HG03432 (cell line): ENCODE results near the gene CCDC40.
"Not testable (repeated sequence)": the region's sequence is repeated elsewhere in the genome, so short reads cannot be mapped to it uniquely, and the experiment has no call there.

Experiments used
- ATAC-seq: cut with Tn5 transposase; IDR thresholded peaks from one replicate; pipeline ENCODE4 v1.9.1; 2021; ENCODE audit warnings: mild to moderate bottlenecking, moderate library complexity; ENCODE audit not compliant: unreplicated experiment

CCDC40 gene

GRCh38 chr17:80036715-80037477 lies 454 bp downstream of the CCDC40 start:
- no peak for ATAC-seq

DNA sequence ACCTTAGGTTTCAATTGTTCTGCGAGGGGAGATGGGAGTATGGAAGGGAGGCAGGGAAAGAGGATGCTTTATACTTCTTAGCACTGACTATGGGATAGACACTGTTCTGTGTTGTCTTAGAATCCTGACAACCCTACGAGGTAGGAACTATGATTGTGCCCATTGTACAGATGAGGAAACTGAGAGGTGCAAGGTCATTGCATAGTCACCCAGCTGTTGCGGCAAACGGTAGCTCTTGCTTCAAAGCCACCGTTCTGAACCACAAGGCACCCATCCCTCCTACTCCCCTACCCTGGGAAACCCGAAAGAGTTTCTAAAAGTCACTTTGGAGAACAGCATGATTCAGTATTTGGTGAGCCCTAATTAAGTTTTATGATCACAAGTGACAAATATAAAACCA lies 7.5 kb downstream of the CCDC40 start:
- ATAC-seq, result no peak

GRCh38 chr17:80045703-80046102 lies 9.3 kb downstream of the CCDC40 start:
- ATAC-seq, result no peak

GRCh38 chr17:80046709-80047108 lies 10.3 kb downstream of the CCDC40 start:
- ATAC-seq, result not testable (repeated sequence)

DNA sequence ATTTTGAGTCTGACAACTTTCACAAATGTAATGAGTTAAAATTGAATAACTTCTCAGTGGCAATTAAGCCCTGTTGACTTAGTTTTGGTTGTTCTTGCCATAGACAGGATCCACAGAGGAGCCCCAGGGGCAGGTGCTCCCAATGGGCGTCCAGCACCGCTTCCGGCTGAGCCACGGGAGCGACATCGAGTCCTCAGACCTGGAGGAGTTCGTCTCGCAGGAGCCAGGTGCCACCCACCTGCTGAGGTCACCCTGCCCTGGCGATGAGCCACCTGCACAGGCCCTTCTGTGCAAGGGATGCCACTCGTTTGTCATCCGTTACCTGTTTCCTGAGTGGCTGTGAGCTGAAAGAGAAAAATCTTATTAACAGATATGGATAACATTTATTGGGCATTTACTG lies 10.7 kb downstream of the CCDC40 start:
- no peak for ATAC-seq

DNA sequence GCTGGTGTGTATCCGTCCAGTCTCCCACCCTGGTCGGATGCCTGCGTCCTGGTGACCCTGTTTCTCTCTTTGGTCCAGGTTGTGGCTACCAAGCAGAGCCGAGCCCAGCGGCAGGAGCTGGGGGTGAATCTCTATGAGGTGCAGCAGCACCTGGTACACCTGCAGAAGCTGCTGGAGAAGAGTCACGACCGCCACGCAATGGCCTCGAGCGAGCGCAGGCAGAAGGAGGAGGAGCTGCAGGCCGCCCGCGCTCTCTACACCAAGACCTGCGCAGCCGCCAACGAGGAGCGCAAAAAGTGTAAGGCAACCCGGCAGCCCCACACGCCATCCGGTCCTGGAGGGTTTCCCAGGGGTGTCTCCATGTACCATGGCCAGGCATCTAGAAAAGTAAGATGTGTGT lies 13.5 kb downstream of the CCDC40 start:
- no peak for ATAC-seq

DNA sequence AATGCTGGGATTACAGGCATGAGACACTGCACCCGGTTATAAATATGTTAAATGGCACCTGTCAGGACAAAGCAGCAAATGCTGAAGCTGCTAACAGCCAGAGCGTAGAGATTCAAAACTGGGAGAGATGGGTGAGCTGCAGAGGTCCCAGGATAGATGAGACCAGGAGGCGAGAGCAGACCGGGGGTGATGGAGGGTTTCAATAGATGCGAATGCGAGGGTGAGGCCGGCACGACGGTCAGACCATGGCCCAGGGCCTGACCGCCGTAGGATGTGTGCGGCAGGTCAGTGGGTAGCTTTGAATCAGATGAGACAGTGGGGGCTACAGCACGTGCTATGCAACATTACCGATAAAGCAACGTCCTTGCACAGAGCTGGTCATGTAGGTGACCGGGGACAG lies 14.3 kb downstream of the CCDC40 start:
- no peak for ATAC-seq

DNA sequence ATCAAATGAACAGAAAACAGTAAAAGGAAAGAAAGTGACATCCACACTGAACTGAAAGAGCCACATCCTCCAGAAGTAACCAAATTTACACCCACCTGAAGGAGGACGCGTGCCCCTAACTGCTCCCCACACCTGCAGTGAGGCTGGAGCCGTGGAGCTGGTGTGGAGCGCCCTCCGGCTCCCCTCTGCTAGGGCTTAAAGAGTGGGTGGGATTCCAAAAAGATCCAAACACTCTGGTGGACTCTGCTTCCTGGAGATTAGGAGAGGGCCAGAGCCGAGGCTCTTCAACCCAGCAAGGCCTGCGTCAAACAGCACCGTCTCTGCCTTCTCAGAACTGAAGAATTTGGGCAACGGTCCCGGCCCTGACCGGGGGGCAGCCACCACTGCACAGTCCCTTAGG lies 15.2 kb downstream of the CCDC40 start:
- no peak for ATAC-seq

DNA sequence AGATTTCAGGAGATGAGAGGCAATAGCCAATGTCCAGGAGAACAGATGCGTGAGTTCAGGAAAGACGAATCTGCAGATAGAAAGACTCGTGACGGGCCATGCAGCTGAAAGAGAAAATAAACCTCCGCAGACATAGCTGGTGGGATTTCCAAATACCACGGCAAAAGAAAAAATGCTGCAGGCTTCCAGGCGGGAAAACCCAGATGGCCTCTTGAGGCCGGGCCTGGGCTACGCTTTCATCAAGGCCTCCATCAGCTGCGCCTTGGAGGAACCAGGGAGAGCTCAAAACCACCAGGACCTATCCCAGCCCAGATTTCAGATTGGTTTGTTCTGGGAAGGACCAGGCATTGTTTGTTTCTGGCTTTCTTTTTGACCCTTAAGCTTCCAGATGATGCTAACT lies 16.7 kb downstream of the CCDC40 start:
- no peak for ATAC-seq

DNA sequence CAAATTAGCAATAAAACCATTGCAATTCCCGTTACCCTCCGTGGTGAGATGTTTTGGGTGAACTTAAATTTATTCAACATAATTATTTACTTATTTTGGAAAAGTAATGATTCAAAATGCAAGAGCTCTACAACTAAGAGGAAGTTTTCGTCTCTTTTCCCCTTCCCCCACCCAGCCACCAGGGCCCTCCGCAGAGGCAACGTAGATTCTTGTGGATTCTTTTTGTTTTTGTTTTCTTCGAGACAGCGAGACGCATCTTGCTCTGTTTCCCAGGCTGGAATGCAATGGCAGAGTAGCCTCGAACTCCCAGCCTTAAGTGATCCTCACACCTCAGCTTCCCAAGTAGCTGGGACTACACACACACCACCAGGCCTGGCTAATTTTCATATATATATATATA lies 19.2 kb downstream of the CCDC40 start:
- ATAC-seq, result no peak

GRCh38 chr17:80058311-80058955 lies 22.0 kb downstream of the CCDC40 start:
- no peak for ATAC-seq

DNA sequence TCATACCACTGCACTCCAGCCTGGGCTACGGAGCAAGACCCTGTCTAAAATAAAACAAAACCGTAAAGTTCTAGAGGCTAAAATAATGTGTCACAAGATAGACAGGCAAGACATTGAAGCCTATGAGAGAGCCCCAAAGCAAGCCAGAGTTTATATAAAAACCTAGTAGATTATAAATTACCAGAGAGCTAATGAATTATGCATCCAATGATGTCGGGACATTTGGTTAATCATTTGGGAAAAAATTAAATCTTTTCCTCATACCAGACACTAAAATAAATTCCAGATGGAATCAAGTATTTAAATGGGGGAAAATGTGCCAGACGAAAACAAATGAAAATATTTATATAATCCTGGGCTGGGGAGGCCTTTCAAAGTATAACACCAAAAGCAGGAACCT lies 24.2 kb downstream of the CCDC40 start:
- ATAC-seq, result no peak

DNA sequence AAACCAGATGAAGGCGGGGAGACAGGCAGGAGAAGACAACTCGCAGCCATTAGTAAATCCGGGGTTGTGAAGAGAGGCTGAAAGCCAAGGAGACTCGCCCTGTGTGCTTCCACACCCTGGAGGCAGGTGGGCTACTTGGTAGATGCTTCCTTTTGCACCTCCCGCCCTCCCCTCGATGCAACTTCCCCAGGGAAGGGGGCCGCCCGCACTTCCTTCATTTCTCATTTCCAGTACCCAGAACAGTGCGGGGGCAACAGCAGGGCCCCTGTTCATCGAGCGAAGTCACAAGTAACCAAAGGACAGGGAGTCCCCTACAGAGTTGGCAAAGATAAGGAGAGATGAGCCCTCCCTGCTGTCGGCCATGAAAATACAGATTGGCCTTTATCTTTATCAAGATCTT lies 25.0 kb downstream of the CCDC40 start:
- ATAC-seq, result no peak

GRCh38 chr17:80063830-80064585 lies 27.6 kb downstream of the CCDC40 start:
- no peak for ATAC-seq

GRCh38 chr17:80064696-80065095 lies 28.3 kb downstream of the CCDC40 start:
- no peak for ATAC-seq

- no peak for ATAC-seq
Observed at GRCh38 chr17:80065478-80066170, 29.2 kb downstream of the CCDC40 start.

DNA sequence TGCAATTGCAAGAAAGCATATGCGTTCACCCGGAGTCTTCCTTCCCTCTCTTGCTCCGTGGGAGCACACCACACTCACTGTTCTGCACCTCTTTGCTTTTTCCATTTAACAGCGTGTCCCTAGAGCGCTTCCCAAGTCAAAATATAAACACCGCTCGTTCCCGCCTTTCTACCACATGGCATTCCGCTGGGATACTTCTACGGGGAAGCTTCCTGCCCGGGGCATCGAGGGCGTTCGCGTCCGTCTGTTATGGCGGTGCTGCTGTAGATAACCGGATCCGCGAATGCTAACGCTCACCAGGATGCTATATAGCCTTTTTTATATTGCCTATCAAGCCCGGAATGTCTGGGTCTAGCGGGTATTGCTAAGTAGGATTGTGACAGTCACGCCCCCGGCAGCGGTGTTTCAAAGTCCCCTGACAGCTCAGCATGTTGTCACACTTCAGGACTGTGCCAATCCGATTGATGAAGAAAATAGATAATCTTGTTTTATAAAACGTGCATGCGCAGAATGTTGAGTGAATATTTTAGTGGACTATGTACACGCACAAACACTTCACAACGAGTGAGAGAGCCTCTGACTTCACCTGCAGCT lies 31.0 kb downstream of the CCDC40 start:
- no peak for ATAC-seq

GRCh38 chr17:80068301-80069222 lies 32.1 kb downstream of the CCDC40 start:
- ATAC-seq, result no peak

GRCh38 chr17:80070375-80071115 lies 34.1 kb downstream of the CCDC40 start:
- no peak for ATAC-seq
